Ishikawa (cell line): ENCODE data around the gene SNRNP27.

ENCODE experiments used
- CEBPB ChIP-seq: IDR thresholded peaks from 2 replicates; pipeline ENCODE4 v1.6.1; 2012
- CREB1 ChIP-seq: IDR thresholded peaks from 2 replicates; pipeline ENCODE4 v1.6.1; 2012; ENCODE audit warnings: low read depth
- EGR1 ChIP-seq: IDR thresholded peaks from 2 replicates; pipeline ENCODE4 v1.6.1; 2012
- EP300 ChIP-seq: IDR thresholded peaks from 2 replicates; pipeline ENCODE4 v1.6.1; 2012; ENCODE audit warnings: borderline replicate concordance
- FOXM1 ChIP-seq: IDR thresholded peaks from 2 replicates; pipeline ENCODE4 v1.6.1; 2012; ENCODE audit warnings: low read depth, borderline replicate concordance
- MAX ChIP-seq: IDR thresholded peaks from 2 replicates; pipeline ENCODE4 v1.6.1; 2012
- NFIC ChIP-seq: IDR thresholded peaks from 2 replicates; pipeline ENCODE4 v1.6.1; 2012
- RAD21 ChIP-seq: IDR thresholded peaks from 2 replicates; pipeline ENCODE4 v1.6.1; 2012; ENCODE audit warnings: low read depth
- TAF1 ChIP-seq: IDR thresholded peaks from 2 replicates; pipeline ENCODE4 v1.6.1; 2012; ENCODE audit warnings: low read depth, mild to moderate bottlenecking
- TCF12 ChIP-seq: IDR thresholded peaks from 2 replicates; pipeline ENCODE4 v1.6.1; 2012; ENCODE audit warnings: low read depth
- TEAD4 ChIP-seq: IDR thresholded peaks from 2 replicates; pipeline ENCODE4 v1.6.1; 2012
- USF1 ChIP-seq: IDR thresholded peaks from 2 replicates; pipeline ENCODE4 v1.6.1; 2012
- YY1 ChIP-seq: IDR thresholded peaks from 2 replicates; pipeline ENCODE4 v1.6.1; 2012; ENCODE audit warnings: low read depth
- ZBTB7A ChIP-seq: IDR thresholded peaks from 2 replicates; pipeline ENCODE4 v1.6.1; 2012; ENCODE audit warnings: low read depth
- TF ChIP-seq, protein P1 (sequence below): IDR thresholded peaks from 2 replicates; pipeline ENCODE4 v1.6.1; 2012; ENCODE audit warnings: low read depth, mild to moderate bottlenecking

SNRNP27 gene

GRCh38 chr2:69847068-69847828 is 46.5 kb upstream of the SNRNP27 start:
- TF ChIP-seq EP300 (no peak), FOXM1 (no peak), USF1 (no peak), EGR1 (no peak), TCF12 (no peak)

- TF ChIP-seq NFIC (no peak), YY1 (no peak), ZBTB7A (no peak), TCF12 (no peak), CEBPB (no peak), EGR1 (no peak), TAF1 (no peak), FOXM1 (no peak), TEAD4 (no peak), USF1 (no peak), CREB1 (no peak), EP300 (no peak), RAD21 (no peak), MAX (no peak)
- TF ChIP-seq, protein P1, sequence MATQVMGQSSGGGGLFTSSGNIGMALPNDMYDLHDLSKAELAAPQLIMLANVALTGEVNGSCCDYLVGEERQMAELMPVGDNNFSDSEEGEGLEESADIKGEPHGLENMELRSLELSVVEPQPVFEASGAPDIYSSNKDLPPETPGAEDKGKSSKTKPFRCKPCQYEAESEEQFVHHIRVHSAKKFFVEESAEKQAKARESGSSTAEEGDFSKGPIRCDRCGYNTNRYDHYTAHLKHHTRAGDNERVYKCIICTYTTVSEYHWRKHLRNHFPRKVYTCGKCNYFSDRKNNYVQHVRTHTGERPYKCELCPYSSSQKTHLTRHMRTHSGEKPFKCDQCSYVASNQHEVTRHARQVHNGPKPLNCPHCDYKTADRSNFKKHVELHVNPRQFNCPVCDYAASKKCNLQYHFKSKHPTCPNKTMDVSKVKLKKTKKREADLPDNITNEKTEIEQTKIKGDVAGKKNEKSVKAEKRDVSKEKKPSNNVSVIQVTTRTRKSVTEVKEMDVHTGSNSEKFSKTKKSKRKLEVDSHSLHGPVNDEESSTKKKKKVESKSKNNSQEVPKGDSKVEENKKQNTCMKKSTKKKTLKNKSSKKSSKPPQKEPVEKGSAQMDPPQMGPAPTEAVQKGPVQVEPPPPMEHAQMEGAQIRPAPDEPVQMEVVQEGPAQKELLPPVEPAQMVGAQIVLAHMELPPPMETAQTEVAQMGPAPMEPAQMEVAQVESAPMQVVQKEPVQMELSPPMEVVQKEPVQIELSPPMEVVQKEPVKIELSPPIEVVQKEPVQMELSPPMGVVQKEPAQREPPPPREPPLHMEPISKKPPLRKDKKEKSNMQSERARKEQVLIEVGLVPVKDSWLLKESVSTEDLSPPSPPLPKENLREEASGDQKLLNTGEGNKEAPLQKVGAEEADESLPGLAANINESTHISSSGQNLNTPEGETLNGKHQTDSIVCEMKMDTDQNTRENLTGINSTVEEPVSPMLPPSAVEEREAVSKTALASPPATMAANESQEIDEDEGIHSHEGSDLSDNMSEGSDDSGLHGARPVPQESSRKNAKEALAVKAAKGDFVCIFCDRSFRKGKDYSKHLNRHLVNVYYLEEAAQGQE: no peak
These were observed 45.5 kb upstream of the SNRNP27 start for GRCh38 chr2:69848186-69848790.

- no peak for TF ChIP-seq USF1
- no peak for TF ChIP-seq EGR1
- no peak for TF ChIP-seq TAF1
- TF ChIP-seq CREB1: no peak
- TF ChIP-seq FOXM1: no peak
- no peak for TF ChIP-seq TEAD4
- TF ChIP-seq YY1: no peak
- TF ChIP-seq NFIC: no peak
These were observed 35.5 kb upstream of the SNRNP27 start for GRCh38 chr2:69858261-69858660.

- TF ChIP-seq FOXM1 (no peak), MAX (no peak), TEAD4 (no peak), EP300 (no peak), CREB1 (no peak), YY1 (no peak), TCF12 (no peak), NFIC (no peak)
- TF ChIP-seq, protein P1: no peak
These were observed 30.5 kb upstream of the SNRNP27 start for GRCh38 chr2:69863298-69863697.

DNA sequence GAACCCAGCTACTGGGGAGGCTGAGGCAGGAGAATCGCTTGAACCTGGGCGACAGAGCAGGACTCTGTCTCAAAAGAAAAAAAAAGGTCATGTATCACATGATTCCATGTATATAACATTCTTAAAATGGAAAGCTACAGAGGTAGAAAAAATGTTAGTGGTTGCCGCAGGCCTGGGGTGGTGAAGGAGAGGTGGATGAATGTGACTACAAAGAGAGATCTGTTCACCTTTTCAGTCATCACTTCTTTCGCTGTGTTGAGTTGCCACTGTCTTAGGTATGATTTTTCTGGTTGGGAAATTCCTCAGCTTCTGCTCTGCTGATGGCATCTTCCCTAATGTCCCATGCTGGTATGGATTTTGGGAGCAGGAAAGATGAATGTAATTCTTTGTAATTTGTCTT is 5.3 kb upstream of the SNRNP27 start:
- TF ChIP-seq USF1: no peak

- no peak for TF ChIP-seq EGR1
- TF ChIP-seq CEBPB: no peak
- no peak for TF ChIP-seq TEAD4
- TF ChIP-seq, protein P1: no peak
- TF ChIP-seq TCF12: no peak
- TF ChIP-seq CREB1: no peak
- TF ChIP-seq NFIC: no peak
- TF ChIP-seq ZBTB7A: no peak
- TF ChIP-seq TAF1: no peak
- no peak for TF ChIP-seq MAX
- no peak for TF ChIP-seq YY1
- no peak for TF ChIP-seq FOXM1
- no peak for TF ChIP-seq USF1
- TF ChIP-seq RAD21: no peak
- no peak for TF ChIP-seq EP300
These were observed 4.5 kb upstream of the SNRNP27 start for GRCh38 chr2:69889302-69889701.
